SK-N-SH (cell line): ENCODE measurements around the gene GFY. TPM values are rescaled to one million over a fixed set of nuclear protein-coding genes. Genes with fewer than 3 reads are reported as not detected.

Experiments used
- CTCF ChIA-PET: fragments of 300-600, 350-600 bp; formaldehyde crosslinking; extraction: SDS; loops from one replicate; lab custom pipeline; 2021; lab: Yijun Ruan, JAX
- POLR2A ChIA-PET: fragments of 350-600 bp; sonication (Branson Sonifier 250); formaldehyde crosslinking; extraction: SDS; loops from one replicate; lab custom pipeline; 2020; ENCODE audit warnings: antibody characterized with exemption, inconsistent platforms; lab: Yijun Ruan, JAX
- DNase-seq: peaks from one replicate; pipeline ENCODE4 v3.0.0; 2012
- H2AFZ ChIP-seq: fragments of 200-600 bp; sonication (generic); 2 replicates; pipeline ENCODE4 v1.8.1; 2016; ENCODE audit warnings: antibody characterized with exemption, mild to moderate bottlenecking, low read depth
- H3F3A ChIP-seq: fragments of 200-600 bp; sonication (generic); replicated peaks from 2 replicates; pipeline ENCODE3; 2016; ENCODE audit warnings: antibody characterized with exemption, mild to moderate bottlenecking; ENCODE audit not compliant: insufficient read depth
- H3K27ac ChIP-seq, 2 experiments: fragments of 200-500 bp in 1 of 2; fragments of 200-600 bp in 1 of 2; sonication (Bioruptor generic) in 1 of 2; sonication (generic), shearing (Covaris generic) in 1 of 2; 2 replicates each; pipeline versions ENCODE4 v1.5.1 to v1.6.1; 2014 to 2016; ENCODE audit warnings: low read depth in 2 of 2, inconsistent platforms in 1 of 2, low read length in 1 of 2, mild to moderate bottlenecking in 1 of 2, mixed read lengths in 1 of 2
- H3K27me3 ChIP-seq: fragments of 200-600 bp; sonication (generic), shearing (Covaris generic); 2 replicates; pipeline ENCODE4 v1.6.1; 2016; ENCODE audit warnings: mixed run types; ENCODE audit not compliant: insufficient read depth
- H3K36me3 ChIP-seq, 2 experiments: fragments of 200-500 bp in 1 of 2; fragments of 200-600 bp in 1 of 2; sonication (Bioruptor generic) in 1 of 2; sonication (generic) in 1 of 2; replicated peaks in 1 of 2; 2 replicates each; pipeline versions ENCODE3 to v1.5.1; 2014 to 2016; ENCODE audit warnings: low read length in 1 of 2, mild to moderate bottlenecking in 1 of 2; ENCODE audit not compliant: insufficient read depth in 2 of 2, control insufficient read depth in 1 of 2
- H3K4me1 ChIP-seq, 2 experiments: fragments of 200-500 bp in 1 of 2; fragments of 200-600 bp in 1 of 2; sonication (Bioruptor generic) in 1 of 2; sonication (generic), shearing (Covaris generic) in 1 of 2; 2 replicates each; pipeline versions ENCODE4 v1.5.1 to v1.6.1; 2014 to 2016; ENCODE audit warnings: low read depth in 1 of 2, low read length in 1 of 2, mixed run types in 1 of 2; ENCODE audit not compliant: insufficient read depth in 2 of 2, control insufficient read depth in 1 of 2
- H3K4me2 ChIP-seq: fragments of 200-600 bp; sonication (generic), shearing (Covaris generic); 2 replicates; pipeline ENCODE4 v1.6.1; 2017; ENCODE audit warnings: mixed run types
- H3K4me3 ChIP-seq, 2 experiments: fragments of 200-500 bp in 1 of 2; fragments of 200-600 bp in 1 of 2; sonication (Bioruptor generic) in 1 of 2; sonication (generic), shearing (Covaris generic) in 1 of 2; 2 replicates each; pipeline versions ENCODE4 v1.5.1 to v1.8.1; 2014 to 2016; ENCODE audit warnings: low read depth in 2 of 2, inconsistent platforms in 1 of 2, low read length in 1 of 2, mild to moderate bottlenecking in 1 of 2, mixed read lengths in 1 of 2, moderate library complexity in 1 of 2
- H3K79me2 ChIP-seq: fragments of 200-600 bp; sonication (generic); 2 replicates; pipeline ENCODE4 v1.8.1; 2017; ENCODE audit warnings: mild to moderate bottlenecking; ENCODE audit not compliant: insufficient read depth
- H3K9ac ChIP-seq: fragments of 200-600 bp; sonication (generic); 2 replicates; pipeline ENCODE4 v1.6.1; 2017; ENCODE audit warnings: mixed run types
- H3K9me2 ChIP-seq: fragments of 200-600 bp; sonication (generic); 2 replicates; pipeline ENCODE4 v1.6.1; 2017; ENCODE audit warnings: mixed run types
- H3K9me3 ChIP-seq: fragments of 200-600 bp; sonication (generic); 2 replicates; pipeline ENCODE4 v1.6.1; 2017; ENCODE audit warnings: mixed run types, mild to moderate bottlenecking, moderate library complexity
- H4K20me1 ChIP-seq: fragments of 200-600 bp; sonication (generic); 2 replicates; pipeline ENCODE4 v1.6.1; 2017; ENCODE audit warnings: mild to moderate bottlenecking, mixed run types; ENCODE audit not compliant: insufficient read depth
- EP300 ChIP-seq, 2 experiments: IDR thresholded peaks; 2 replicates each; pipeline versions ENCODE4 v1.4.0 to v1.6.1; 2012; ENCODE audit warnings: borderline replicate concordance in 1 of 2, low read depth in 1 of 2, low read length in 1 of 2
- FOSL2 ChIP-seq: IDR thresholded peaks from 2 replicates; pipeline ENCODE4 v1.4.0; 2012; ENCODE audit warnings: low read depth, mild to moderate bottlenecking, moderate library complexity, borderline replicate concordance
- NRF1 ChIP-seq: IDR thresholded peaks from 2 replicates; pipeline ENCODE4 v1.6.1; 2012; ENCODE audit warnings: low read depth, mild to moderate bottlenecking, low read length
- TEAD4 ChIP-seq: IDR thresholded peaks from 2 replicates; pipeline ENCODE4 v1.4.0; 2012; ENCODE audit warnings: mild to moderate bottlenecking, borderline replicate concordance; ENCODE audit not compliant: insufficient read depth
- WGBS: methylation state at CpG from one replicate; pipeline ENCODE4 v1.1.6; 2017; ENCODE audit warnings: low lambda C conversion rate; 5-methylcytosine and 5-hydroxymethylcytosine counted together
- polyA plus RNA-seq, 3 experiments: library from polyadenylated mRNA; depleted of rRNA; stranded (reverse); fragments of >200 nt; gene quantifications; 2 replicates each; pipeline ENCODE4 v1.2.3, GENCODE V29; 2012
- TF ChIP-seq, protein P1 (sequence below): IDR thresholded peaks from 2 replicates; pipeline ENCODE4 v1.4.0; 2012; ENCODE audit warnings: low read depth, borderline replicate concordance
- TF ChIP-seq, protein P2 (sequence below): fragments of 200-600 bp; sonication (generic); IDR thresholded peaks from 2 replicates; pipeline ENCODE4 v1.6.1; 2017; ENCODE audit warnings: antibody characterized with exemption, mild to moderate bottlenecking, moderate library complexity

GFY gene, protein sequence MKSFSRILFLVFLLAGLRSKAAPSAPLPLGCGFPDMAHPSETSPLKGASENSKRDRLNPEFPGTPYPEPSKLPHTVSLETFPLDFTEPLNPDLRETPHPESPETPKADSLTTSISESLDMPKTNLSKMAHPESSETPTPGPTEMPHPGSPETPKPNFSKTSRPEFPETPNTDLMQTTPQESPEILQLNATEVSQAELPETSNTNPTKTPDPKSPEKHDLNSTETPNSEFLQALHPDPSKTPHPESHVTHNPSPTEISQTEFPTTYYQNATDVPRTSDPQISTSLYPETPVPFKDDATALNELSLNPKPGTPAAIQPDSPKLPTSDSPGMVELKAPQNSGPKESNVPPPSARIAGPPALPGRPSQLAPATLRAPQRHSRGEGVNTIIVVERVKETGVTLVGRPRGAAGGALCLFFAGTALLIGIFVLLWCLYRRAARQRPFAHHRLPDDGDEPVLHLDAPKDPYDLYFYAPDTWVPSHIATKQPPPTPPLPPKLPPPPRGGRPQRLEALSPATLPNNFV
- not detected in 2 replicates for polyA plus RNA-seq (2012; rRNA removed)
- polyA plus RNA-seq (2012; cell fraction: cytosol; rRNA removed) = not detected in 2 replicates
- polyA plus RNA-seq (2012; cell fraction: nucleus; rRNA removed) = not detected in 2 replicates

DNA sequence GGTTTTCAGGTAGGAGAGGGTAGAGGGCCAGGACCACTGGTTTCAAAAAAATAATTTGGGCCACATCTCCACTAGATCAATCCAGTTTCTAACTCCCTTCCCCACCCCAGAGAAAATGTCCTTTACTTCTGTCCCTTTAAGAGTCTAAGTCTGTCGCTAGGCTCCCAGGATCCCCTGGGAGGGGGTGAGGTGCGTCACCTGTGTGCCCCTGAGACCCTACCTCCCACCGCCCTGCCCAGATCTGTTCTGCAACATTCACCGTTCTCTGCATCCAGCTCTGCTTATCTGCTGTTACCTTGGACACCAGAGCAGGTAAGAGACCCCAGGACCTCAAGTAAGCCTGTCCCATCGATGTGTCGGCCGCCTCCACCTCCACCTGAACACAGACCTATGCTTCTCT, at the start of gene GFY:
GFY (plus strand) TSS at position 211 of the 400 bp plus-strand sequence. CDS start 1,043 bp downstream, outside the sequence.
- no peak within 1 kb of the TSS for H3K4me2 ChIP-seq

DNA sequence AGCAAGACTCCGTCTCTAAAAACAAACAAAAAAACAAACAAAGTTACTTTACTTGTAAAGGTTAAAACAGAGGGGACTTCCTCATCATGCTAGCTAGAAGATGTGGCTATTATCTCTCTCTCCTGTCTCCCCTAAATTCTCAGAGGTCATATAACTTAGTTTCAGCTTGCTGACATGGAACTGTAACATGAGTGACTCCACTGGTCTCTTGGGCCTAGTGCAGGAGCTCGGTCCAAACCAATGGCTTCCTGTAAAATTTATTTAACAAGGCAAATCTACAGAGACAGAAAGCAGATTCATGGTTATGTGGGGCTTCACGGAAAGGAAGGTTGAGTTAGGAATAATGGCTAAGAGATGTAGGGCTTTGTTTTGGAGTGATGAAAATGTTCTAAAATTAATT, 46.7 kb upstream of the GFY start:
- no peak for DNase-seq
- POLR2A ChIA-PET = no interaction called here
- H3K27me3 ChIP-seq = peaks cover 21% of the 10 kb centered on the region
- TF ChIP-seq TEAD4 (no peak), EP300 (IDR thresholded peaks at IDR 0.05; ENCODE audit: borderline replicate concordance in 1 of 2, low read depth in 1 of 2, low read length in 1 of 2) (no peak)
- TF ChIP-seq, protein P1, sequence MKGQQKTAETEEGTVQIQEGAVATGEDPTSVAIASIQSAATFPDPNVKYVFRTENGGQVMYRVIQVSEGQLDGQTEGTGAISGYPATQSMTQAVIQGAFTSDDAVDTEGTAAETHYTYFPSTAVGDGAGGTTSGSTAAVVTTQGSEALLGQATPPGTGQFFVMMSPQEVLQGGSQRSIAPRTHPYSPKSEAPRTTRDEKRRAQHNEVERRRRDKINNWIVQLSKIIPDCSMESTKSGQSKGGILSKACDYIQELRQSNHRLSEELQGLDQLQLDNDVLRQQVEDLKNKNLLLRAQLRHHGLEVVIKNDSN = no peak
- peaks cover under 1% of the 10 kb centered on the region for H3F3A ChIP-seq
- 63% methylated on average over 3 of the region's 3 CpGs for WGBS
- no peak overlapping the region for H3K27ac ChIP-seq
- H4K20me1 ChIP-seq = no peaks in the 10 kb centered on the region
- CTCF ChIA-PET = interaction anchor here (0.7 to 3.7 kb wide), 3 partner anchors 13 to 180 kb away, joined by 3 to 24 read pairs (median 4); partner anchors contain the start of gene FLT3LG
- H3K9ac ChIP-seq = no peak overlapping the region
- no peaks in the 10 kb centered on the region for H3K36me3 ChIP-seq
- no peaks in the 10 kb centered on the region for H3K4me1 ChIP-seq
- no peaks in the 10 kb centered on the region for H3K9me2 ChIP-seq
- no peaks in the 10 kb centered on the region for H3K79me2 ChIP-seq
- no peak overlapping the region for H2AFZ ChIP-seq
- H3K9me3 ChIP-seq = peaks cover 7% of the 10 kb centered on the region; the same call in 1 of the 2 replicates
- H3K4me2 ChIP-seq = no peak overlapping the region
- no peak overlapping the region for H3K4me3 ChIP-seq

More for the DNA sequence above, at the start of gene GFY:
- TF ChIP-seq, protein P1 = no peak
- no peak for TF ChIP-seq FOSL2
- TF ChIP-seq NRF1 = no peak
- TF ChIP-seq, protein P2, sequence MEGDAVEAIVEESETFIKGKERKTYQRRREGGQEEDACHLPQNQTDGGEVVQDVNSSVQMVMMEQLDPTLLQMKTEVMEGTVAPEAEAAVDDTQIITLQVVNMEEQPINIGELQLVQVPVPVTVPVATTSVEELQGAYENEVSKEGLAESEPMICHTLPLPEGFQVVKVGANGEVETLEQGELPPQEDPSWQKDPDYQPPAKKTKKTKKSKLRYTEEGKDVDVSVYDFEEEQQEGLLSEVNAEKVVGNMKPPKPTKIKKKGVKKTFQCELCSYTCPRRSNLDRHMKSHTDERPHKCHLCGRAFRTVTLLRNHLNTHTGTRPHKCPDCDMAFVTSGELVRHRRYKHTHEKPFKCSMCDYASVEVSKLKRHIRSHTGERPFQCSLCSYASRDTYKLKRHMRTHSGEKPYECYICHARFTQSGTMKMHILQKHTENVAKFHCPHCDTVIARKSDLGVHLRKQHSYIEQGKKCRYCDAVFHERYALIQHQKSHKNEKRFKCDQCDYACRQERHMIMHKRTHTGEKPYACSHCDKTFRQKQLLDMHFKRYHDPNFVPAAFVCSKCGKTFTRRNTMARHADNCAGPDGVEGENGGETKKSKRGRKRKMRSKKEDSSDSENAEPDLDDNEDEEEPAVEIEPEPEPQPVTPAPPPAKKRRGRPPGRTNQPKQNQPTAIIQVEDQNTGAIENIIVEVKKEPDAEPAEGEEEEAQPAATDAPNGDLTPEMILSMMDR = no peak
- no peak within 1 kb of the TSS for H3K27ac ChIP-seq
- no peak within 1 kb of the TSS for H3K9ac ChIP-seq
- no peaks in the 10 kb centered on the region for H3K9me3 ChIP-seq
- H3F3A ChIP-seq = peaks cover 17% of the 10 kb centered on the region
- no peak for DNase-seq
- no peaks in the 10 kb centered on the region for H3K79me2 ChIP-seq
- H3K36me3 ChIP-seq = no peaks in the 10 kb centered on the region
- H4K20me1 ChIP-seq = no peaks in the 10 kb centered on the region
- H3K4me3 ChIP-seq = no peak within 1 kb of the TSS
- WGBS = 11% methylated on average over 7 of the region's 7 CpGs
- ChIA-PET CTCF (interaction anchor here (0.7 to 6.2 kb wide), 2 partner anchors 34 to 327 kb away, joined by 3 to 51 read pairs; no protein-coding TSS in a partner anchor), POLR2A (no interaction called here)
- peaks cover 0 to 8% of the 10 kb centered on the region in 2 experiments; a peak in 2 of 4 replicates for H3K4me1 ChIP-seq
- H3K27me3 ChIP-seq = peaks cover 99% of the 10 kb centered on the region
- no peaks in the 10 kb centered on the region for H3K9me2 ChIP-seq
- no peak within 1 kb of the TSS for H2AFZ ChIP-seq
